Loucy (cell line): Measurements from ENCODE around the gene SBK3.

Experiments used
- H2AFZ ChIP-seq: fragments of 200-600 bp; sonication (generic); 2 replicates; pipeline ENCODE4 v1.6.0; 2016; ENCODE audit warnings: antibody characterized with exemption, mild to moderate bottlenecking, low read length, moderate library complexity
- H3F3A ChIP-seq: fragments of 200-600 bp; 2 replicates; pipeline ENCODE4 v1.6.0; 2016; ENCODE audit warnings: antibody characterized with exemption, low read depth, mild to moderate bottlenecking
- H3K27me3 ChIP-seq: fragments of 200-600 bp; sonication (generic); 2 replicates; pipeline ENCODE4 v1.6.1; 2014; ENCODE audit warnings: low read length, mild to moderate bottlenecking; ENCODE audit not compliant: insufficient read depth, poor library complexity, severe bottlenecking
- H3K36me3 ChIP-seq: fragments of 200-600 bp; sonication (generic); 2 replicates; pipeline ENCODE4 v1.6.1; 2016; ENCODE audit warnings: low read length; ENCODE audit not compliant: insufficient read depth
- H3K4me1 ChIP-seq: fragments of 200-600 bp; sonication (generic); 2 replicates; pipeline ENCODE4 v1.5.1; 2014; ENCODE audit warnings: low read length, mild to moderate bottlenecking; ENCODE audit not compliant: insufficient read depth, poor library complexity, severe bottlenecking
- H3K4me2 ChIP-seq: fragments of 200-600 bp; sonication (generic); 2 replicates; pipeline ENCODE4 v1.6.0; 2014; ENCODE audit warnings: antibody characterized with exemption, low read length, low read depth, mild to moderate bottlenecking; ENCODE audit not compliant: poor library complexity, severe bottlenecking
- H3K4me3 ChIP-seq: fragments of 200-600 bp; sonication (generic); 2 replicates; pipeline ENCODE4 v1.5.1; 2014; ENCODE audit warnings: low read length, mild to moderate bottlenecking, mixed read lengths; ENCODE audit not compliant: poor library complexity, severe bottlenecking
- H3K79me2 ChIP-seq: fragments of 200-600 bp; sonication (generic); 2 replicates; pipeline ENCODE4 v1.6.1; 2014; ENCODE audit warnings: low read length; ENCODE audit not compliant: insufficient read depth
- H3K9ac ChIP-seq: fragments of 200-600 bp; sonication (generic); 2 replicates; pipeline ENCODE4 v1.6.0; 2014; ENCODE audit warnings: mild to moderate bottlenecking, low read depth, low read length, moderate library complexity; ENCODE audit not compliant: poor library complexity, severe bottlenecking
- H3K9me2 ChIP-seq: fragments of 200-600 bp; sonication (generic); replicated peaks from 2 replicates; pipeline ENCODE4 v1.6.1; 2016; ENCODE audit warnings: low read depth, low read length, mixed read lengths
- H3K9me3 ChIP-seq: fragments of 200-600 bp; sonication (generic); 2 replicates; pipeline ENCODE4 v1.6.1; 2014; ENCODE audit warnings: mild to moderate bottlenecking, antibody characterized with exemption, low read length, low read depth; ENCODE audit not compliant: insufficient read depth
- H4K20me1 ChIP-seq: fragments of 200-600 bp; sonication (generic); 2 replicates; pipeline ENCODE4 v1.6.0; 2014; ENCODE audit warnings: antibody characterized with exemption, low read length, mild to moderate bottlenecking; ENCODE audit not compliant: insufficient read depth, poor library complexity, severe bottlenecking
- EZH2phosphoT487 ChIP-seq: fragments of 200-600 bp; IDR thresholded peaks from 2 replicates; pipeline ENCODE4 v1.6.1; 2018; ENCODE audit warnings: antibody characterized with exemption, mild to moderate bottlenecking, moderate library complexity, borderline replicate concordance
- TF ChIP-seq, protein P1 (sequence below): fragments of 200-600 bp; sonication (generic); conservative IDR thresholded peaks from 2 replicates; pipeline ENCODE4 v1.5.1; 2014; ENCODE audit warnings: mild to moderate bottlenecking, antibody characterized with exemption, low read length

SBK3 gene

DNA sequence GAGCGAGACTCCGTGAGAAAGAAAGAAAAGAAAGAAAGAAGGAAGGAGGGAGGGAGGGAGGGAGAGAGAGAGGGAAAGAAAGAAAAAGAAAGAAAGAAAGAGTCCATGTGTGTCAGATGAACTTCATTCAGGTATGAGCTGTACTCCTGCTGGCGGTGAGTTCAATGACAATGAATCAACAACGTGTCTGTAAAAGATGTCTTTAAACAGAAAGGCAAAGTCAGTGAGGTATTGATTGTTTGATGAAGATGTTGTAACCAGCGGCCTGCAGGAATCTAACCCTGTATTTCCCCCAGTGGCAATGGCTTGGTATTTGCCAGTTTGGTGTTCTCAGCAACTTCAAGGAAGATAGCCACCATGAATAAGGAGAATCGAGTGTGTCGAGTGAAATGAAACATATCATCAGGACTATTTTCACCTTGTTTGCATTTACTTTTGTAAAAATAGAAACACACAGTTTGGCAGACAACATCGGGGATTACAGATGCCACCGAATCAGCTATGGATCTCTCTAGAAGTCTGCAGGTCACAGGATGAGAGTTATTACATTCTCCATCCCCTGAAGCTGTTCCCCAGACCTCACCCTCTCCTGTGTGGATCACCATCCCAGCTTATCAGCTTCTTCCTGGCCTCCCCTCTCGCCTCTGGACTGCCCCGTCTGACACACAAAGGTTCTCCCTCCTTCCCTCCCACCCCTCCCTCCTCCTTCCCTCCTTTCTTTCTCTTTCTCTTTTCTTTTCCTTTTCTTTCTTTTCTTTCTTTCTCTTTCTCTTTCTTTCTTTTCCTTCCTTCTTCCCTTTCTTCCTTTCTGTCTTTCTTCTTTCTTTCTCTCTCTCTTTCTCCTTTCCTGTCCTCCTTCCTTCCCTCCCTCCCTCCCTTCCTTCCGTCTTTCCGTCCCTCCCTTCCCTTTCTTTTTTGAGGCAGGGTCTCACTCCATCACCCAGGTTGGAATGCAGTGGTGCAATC lies 8.2 kb upstream of the SBK3 start:
- no peaks in the 10 kb centered on the region for H3K27me3 ChIP-seq
- no peaks in the 10 kb centered on the region for H3K36me3 ChIP-seq
- no peak overlapping the region for H3K4me3 ChIP-seq
- TF ChIP-seq EZH2phosphoT487, result no peak
- TF ChIP-seq, protein P1, sequence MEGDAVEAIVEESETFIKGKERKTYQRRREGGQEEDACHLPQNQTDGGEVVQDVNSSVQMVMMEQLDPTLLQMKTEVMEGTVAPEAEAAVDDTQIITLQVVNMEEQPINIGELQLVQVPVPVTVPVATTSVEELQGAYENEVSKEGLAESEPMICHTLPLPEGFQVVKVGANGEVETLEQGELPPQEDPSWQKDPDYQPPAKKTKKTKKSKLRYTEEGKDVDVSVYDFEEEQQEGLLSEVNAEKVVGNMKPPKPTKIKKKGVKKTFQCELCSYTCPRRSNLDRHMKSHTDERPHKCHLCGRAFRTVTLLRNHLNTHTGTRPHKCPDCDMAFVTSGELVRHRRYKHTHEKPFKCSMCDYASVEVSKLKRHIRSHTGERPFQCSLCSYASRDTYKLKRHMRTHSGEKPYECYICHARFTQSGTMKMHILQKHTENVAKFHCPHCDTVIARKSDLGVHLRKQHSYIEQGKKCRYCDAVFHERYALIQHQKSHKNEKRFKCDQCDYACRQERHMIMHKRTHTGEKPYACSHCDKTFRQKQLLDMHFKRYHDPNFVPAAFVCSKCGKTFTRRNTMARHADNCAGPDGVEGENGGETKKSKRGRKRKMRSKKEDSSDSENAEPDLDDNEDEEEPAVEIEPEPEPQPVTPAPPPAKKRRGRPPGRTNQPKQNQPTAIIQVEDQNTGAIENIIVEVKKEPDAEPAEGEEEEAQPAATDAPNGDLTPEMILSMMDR, result no peak
- no peaks in the 10 kb centered on the region for H3K4me1 ChIP-seq
- no peak overlapping the region for H2AFZ ChIP-seq
- H3F3A ChIP-seq, result no peaks in the 10 kb centered on the region
- no peak overlapping the region for H3K4me2 ChIP-seq
- H3K9ac ChIP-seq, result no peak overlapping the region
- no peaks in the 10 kb centered on the region for H3K79me2 ChIP-seq
- no peaks in the 10 kb centered on the region for H3K9me3 ChIP-seq
- H3K9me2 ChIP-seq, result no peaks in the 10 kb centered on the region
- H4K20me1 ChIP-seq, result no peaks in the 10 kb centered on the region

DNA sequence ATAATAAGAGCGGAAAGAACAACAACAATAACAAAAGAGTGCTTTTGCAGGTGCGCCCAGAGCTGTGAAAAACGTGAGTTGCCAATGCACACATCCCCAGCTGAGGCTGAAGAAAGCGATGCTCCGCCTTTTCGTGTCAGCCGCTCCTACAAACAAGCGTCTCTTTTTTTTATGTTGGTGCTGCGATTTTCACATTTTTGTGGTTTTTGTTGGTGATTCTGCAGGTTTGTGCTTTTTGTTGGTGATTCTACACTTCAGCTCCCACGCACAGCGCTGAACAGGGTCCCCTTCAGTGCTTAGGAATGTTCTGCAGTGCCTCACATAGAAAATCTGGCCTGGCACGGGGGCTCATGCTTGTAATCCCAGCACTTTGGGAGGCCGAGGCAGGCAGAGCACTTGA lies 7.3 kb upstream of the SBK3 start:
- Histone ChIP-seq H4K20me1 (no peaks in the 10 kb centered on the region), H3K9me2 (no peaks in the 10 kb centered on the region), H3K36me3 (no peaks in the 10 kb centered on the region), H3K27me3 (no peaks in the 10 kb centered on the region), H3K79me2 (no peaks in the 10 kb centered on the region), H2AFZ (no peak overlapping the region), H3K4me3 (no peak overlapping the region), H3K4me2 (no peak overlapping the region), H3K9me3 (no peaks in the 10 kb centered on the region), H3F3A (no peaks in the 10 kb centered on the region), H3K9ac (no peak overlapping the region), H3K4me1 (no peaks in the 10 kb centered on the region)
- TF ChIP-seq, protein P1, result no peak
- no peak for TF ChIP-seq EZH2phosphoT487

DNA sequence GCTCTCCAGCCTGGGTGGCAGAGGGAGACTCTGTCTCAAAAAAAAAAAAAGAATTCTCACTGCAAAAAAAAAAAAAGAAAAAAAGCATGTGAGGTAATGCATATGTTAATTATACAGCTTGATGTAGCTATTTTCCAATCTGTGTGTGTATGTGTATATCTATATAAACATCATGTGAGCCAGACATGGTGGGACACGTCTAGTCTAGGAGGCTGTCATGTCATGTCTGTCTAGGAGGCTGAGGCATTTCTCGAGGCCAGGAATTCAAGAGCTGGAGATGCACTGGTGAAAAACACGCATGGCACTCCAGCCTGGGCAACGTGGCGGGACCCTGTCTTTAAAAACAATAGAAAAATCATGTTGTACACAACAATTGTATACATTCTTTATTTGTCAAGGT lies 6.9 kb upstream of the SBK3 start:
- Histone ChIP-seq H4K20me1 (no peaks in the 10 kb centered on the region), H3K36me3 (no peaks in the 10 kb centered on the region), H2AFZ (no peak overlapping the region), H3K27me3 (no peaks in the 10 kb centered on the region), H3K9me2 (no peaks in the 10 kb centered on the region), H3K9me3 (no peaks in the 10 kb centered on the region), H3F3A (no peaks in the 10 kb centered on the region), H3K9ac (no peak overlapping the region), H3K4me3 (no peak overlapping the region), H3K4me1 (no peaks in the 10 kb centered on the region), H3K79me2 (no peaks in the 10 kb centered on the region), H3K4me2 (no peak overlapping the region)
- no peak for TF ChIP-seq EZH2phosphoT487
- TF ChIP-seq, protein P1, result no peak
